Measurements from ENCODE around the gene STK31.
"Not testable (repeated sequence)": the region's sequence is repeated elsewhere in the genome, so short reads cannot be mapped to it uniquely, and the experiment has no call there.

Gene STK31

DNA sequence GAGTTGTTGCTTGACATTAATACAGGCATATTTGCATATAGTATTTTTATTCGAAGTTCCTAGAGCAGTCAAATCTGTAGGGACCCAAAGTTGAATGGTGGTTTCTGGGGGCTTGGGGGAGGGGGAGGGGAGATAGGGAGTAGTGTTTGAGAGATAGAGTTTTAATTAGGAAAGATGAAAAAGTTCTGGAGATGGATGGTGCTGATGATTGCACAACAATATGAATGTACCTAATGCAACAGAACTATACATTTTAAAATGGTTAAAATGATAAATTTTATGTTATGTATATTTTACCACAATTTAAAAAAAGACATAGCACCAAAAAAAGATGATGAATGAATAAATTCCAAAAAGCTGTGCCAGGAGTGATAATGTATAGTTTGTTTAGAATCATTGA is 41.8 kb downstream of the STK31 start:
- DNase-seq: no peak
- Mint-ChIP-seq H3K4me1 (no peaks in the 10 kb centered on the region), H3K27me3 (no peaks in the 10 kb centered on the region), H3K4me3 (no peak overlapping the region), H3K27ac (no peak overlapping the region), H3K9me3 (no peaks in the 10 kb centered on the region)
- ATAC-seq: no peak

DNA sequence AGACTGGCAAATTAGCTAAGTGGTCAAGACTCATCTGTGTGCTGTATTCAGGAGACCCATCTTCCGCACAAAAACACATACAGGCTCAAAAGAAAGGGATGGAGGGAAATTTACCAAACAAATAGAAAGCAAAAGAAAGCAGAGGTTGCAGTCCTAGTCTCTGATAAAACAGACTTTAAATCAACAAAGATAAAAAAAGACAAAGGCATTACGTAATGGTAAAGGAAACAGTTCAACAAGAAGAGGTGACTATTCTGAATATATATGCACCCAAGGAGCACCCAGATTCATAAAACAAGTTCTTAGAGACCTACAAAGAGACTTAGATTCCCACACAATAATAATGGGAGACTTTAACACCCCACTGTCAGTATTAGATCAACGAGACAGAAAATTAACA is 48.8 kb downstream of the STK31 start:
- not testable (repeated sequence) for H3K9me3 Mint-ChIP-seq, H3K4me3 Mint-ChIP-seq, H3K27me3 Mint-ChIP-seq, H3K4me1 Mint-ChIP-seq, H3K27ac Mint-ChIP-seq, DNase-seq, ATAC-seq

DNA sequence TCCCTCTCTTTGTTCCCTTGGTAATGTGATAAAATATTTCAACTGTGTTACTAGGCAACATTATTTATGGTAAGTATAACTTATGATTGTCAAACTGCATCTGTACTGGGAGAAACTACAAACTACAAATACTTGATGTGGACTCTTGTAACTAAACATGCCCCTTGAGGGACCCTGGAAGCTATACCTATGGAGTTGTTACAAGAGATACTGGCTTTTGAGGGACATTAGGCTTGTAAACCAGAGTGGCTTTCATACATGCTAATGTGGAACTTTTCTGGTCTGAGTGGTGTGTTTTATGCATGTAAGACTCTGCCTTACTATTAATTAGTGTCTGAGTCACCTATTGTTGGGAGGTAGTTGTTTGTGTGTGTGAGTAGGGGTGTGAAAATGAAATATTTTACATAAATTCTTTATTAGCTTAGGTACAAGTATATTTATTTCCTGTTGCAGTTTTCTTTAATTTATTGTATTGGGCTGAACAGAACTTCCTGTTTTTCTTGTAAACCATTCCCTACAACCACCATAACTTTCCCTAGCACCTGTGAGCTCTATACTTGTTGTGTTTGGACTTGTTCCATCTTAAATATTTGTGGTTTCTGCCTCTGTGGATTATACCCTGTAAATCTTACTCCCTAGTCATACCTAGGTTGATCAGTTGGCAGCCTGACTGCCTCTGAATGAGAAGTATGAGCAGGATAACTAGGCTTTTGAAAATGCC is 49.8 kb downstream of the STK31 start:
- no peak overlapping the region for H3K27ac Mint-ChIP-seq
- H3K27me3 Mint-ChIP-seq: no peaks in the 10 kb centered on the region
- DNase-seq (no peak), ATAC-seq (no peak)
- H3K4me3 Mint-ChIP-seq: no peak overlapping the region
- H3K9me3 Mint-ChIP-seq: no peaks in the 10 kb centered on the region
- no peaks in the 10 kb centered on the region for H3K4me1 Mint-ChIP-seq

DNA sequence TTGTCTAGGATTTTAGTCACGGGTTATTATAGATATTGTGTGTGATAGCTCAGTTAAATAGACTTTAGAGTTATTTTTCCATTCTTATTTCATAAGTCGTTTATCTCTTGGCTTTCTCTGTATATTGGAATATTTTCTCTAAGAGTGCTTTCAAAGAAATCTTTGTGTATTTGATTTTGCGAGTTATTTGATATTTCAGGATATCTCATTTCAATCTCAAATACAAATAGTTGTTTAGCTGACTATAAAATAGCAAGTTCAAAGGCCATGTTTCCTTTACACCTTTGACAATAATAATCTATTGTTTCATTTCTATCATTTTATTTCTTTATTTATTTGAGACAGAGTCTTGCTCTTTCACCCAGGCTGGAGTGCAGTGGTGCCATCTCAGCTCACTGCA is 55.9 kb downstream of the STK31 start:
- Mint-ChIP-seq H3K4me3 (no peak overlapping the region), H3K9me3 (no peaks in the 10 kb centered on the region), H3K27me3 (no peaks in the 10 kb centered on the region), H3K4me1 (no peaks in the 10 kb centered on the region), H3K27ac (peak overlapping the region; percentile 19 to 77)
- DNase-seq (no peak), ATAC-seq (no peak)

DNA sequence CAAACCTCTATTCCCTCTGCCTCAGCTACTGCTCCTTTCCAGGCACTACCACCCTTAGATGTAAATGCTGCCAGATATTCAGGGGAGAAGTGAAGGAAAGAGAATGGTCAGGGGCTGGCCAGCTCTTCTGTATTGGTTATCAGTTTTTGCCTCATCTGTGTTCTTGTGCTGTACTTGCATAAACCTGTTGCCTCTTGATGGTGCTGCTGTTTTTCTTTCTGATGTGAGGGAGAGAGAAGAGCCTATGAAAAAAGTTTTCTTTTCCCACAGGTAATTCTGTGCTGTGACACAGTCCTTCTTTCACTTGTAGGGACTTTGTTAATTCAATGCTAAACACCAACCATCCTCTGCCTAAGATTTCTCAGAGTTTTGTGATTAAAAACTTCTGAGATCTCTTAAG is 57.5 kb downstream of the STK31 start:
- ATAC-seq (no peak), DNase-seq (no peak)
- no peaks in the 10 kb centered on the region for H3K4me1 Mint-ChIP-seq
- no peaks in the 10 kb centered on the region for H3K27me3 Mint-ChIP-seq
- H3K9me3 Mint-ChIP-seq: no peaks in the 10 kb centered on the region
- H3K27ac Mint-ChIP-seq: no peak overlapping the region
- H3K4me3 Mint-ChIP-seq: no peak overlapping the region

DNA sequence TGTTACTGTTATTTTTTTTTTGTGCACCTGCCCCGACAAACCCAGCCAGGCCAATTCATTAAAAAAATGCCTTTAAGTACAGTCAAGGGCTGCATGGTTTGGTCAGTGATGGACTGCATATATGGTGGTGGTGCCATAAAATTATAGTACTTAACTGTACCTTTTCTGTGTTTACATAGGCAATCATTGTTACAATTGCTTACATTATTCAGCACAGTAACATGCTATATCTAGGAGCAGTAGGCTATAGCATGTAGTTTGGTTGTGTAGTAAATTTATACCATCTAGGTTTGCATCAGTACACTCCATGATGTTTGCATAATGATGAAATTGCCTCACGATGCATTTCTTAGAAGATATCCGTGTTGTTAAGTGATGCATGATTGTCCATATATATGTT is 58.0 kb downstream of the STK31 start:
- Mint-ChIP-seq H3K27ac (no peak overlapping the region), H3K27me3 (no peaks in the 10 kb centered on the region), H3K9me3 (no peaks in the 10 kb centered on the region), H3K4me3 (no peak overlapping the region), H3K4me1 (no peaks in the 10 kb centered on the region)
- DNase-seq (no peak), ATAC-seq (no peak)

DNA sequence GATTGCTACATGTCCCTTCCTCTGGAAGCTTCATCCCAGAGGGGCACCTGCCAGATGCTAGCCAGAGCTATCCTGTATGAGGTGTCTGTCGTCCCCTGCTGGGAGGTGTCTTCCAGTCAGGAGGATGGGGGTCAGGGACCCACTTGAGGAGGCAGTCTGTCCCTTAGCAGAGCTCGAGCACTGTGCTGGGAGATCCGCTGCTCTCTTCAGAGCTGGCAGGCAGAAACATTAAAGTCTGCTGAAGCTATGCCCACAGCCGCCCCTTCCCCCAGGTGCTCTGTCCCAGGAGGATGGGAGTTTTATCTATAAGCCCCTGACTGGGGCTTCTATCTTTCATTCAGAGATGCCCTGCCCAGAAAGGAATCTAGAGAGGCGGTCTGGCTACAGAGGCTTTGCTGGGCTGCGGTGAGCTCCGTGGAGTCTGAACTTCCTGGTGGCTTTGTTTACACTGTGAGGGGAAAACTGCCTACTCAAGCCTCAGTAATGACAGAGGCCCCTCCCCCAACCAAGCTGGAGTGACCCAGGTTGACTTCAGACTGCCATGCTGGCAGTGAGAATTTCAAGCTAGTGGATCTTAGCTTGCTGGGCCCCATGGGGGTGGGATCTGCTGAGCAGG is 69.3 kb downstream of the STK31 start:
- H3K9me3 Mint-ChIP-seq, H3K27me3 Mint-ChIP-seq: not testable (repeated sequence)

DNA sequence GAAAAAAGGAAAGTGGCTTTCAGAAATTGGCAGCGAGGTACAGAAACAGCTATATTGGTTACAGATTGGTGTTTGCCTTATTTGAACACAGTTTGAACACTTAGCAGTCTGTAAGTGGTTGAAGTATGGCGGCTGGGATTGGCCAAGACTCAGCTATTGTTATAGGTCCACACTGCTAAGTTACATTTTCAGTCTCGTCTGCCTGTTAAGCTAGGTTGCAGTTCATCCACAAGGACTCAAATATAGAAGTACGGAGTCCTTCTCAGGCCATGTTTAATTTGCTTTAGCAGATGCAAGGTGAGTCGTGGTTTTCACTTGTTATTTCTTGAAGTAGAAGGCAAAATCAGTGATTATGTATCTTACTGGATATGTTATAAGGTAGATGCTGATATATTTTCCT is 73.1 kb downstream of the STK31 start:
- H3K27ac Mint-ChIP-seq: no peak overlapping the region
- H3K27me3 Mint-ChIP-seq: no peaks in the 10 kb centered on the region
- no peaks in the 10 kb centered on the region for H3K9me3 Mint-ChIP-seq
- no peak for DNase-seq
- peaks cover 12% of the 10 kb centered on the region for H3K4me1 Mint-ChIP-seq
- no peak for ATAC-seq
- no peak overlapping the region for H3K4me3 Mint-ChIP-seq

More for the DNA sequence above, 69.3 kb downstream of the STK31 start:
- DNase-seq, H3K4me1 Mint-ChIP-seq, H3K4me3 Mint-ChIP-seq, H3K27ac Mint-ChIP-seq, ATAC-seq: not testable (repeated sequence)

DNA sequence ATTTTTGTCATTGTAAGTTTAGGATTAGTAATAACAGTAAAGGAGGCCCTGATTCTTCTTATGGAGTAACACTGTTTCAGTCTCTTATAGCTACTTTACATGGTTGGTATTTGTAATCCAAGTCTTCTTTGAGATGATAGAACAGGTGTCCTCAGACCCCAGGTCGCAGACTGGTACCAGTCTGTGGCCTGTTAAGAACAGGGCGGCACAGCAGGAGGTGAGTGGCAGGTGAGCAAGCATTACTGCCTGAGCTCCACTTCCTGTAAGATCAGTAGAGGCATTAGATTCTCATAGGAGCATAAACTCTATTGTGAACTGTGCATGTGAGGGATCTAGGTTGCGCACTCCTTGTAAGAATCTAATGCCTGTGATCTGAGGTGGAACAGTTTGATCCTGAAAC is 77.3 kb downstream of the STK31 start:
- no peaks in the 10 kb centered on the region for H3K27me3 Mint-ChIP-seq
- H3K27ac Mint-ChIP-seq: peak overlapping the region; percentile 2 to 54
- no peak for DNase-seq
- no peaks in the 10 kb centered on the region for H3K9me3 Mint-ChIP-seq
- H3K4me1 Mint-ChIP-seq: peaks cover 12% of the 10 kb centered on the region
- peak; percentile 52 for ATAC-seq
- H3K4me3 Mint-ChIP-seq: no peak overlapping the region

DNA sequence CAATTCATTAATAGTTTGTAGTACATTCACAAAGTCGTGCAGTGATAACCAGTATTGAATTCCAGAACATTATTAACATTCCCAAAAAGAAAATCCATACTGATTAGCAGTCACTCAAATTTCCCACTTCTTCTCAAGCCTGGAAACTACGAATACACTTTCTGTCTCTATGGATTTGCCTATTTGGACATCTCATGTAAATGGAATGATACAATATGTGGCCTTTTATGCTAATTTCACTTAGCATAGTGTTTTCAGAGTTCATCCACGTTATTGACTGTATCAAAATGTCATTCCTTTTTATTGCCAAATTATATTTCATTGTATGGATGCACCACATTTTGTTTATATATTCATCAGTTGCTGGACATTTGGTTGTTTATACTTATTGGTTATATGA is 78.8 kb downstream of the STK31 start:
- Mint-ChIP-seq H3K9me3 (peaks cover 4 to 6% of the 10 kb centered on the region in 2 donors), H3K4me1 (peaks cover 12% of the 10 kb centered on the region), H3K27me3 (no peaks in the 10 kb centered on the region), H3K4me3 (no peak overlapping the region), H3K27ac (no peak overlapping the region)
- ATAC-seq: no peak
- no peak for DNase-seq

DNA sequence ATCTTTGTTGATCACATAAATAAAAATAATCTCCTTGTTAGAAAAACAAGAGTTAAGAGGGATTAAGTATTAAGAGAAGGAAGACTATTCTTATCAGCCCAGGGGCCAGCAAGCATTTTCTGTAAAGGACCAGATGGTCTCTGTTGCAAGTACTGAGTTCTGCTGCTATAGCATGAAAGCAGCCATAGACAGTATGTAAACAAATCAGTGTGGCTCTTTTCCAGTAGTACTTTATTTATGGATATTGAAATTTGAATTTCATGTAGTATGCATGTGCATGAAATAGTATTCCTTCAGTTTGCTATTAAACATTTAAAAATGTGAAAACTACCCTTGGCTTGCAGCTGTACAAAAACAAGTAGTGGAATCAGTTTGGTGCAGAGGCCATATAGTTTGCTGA is 81.7 kb downstream of the STK31 start:
- ATAC-seq (no peak), DNase-seq (no peak)
- Mint-ChIP-seq H3K27ac (no peak overlapping the region), H3K9me3 (peaks cover 23 to 31% of the 10 kb centered on the region in 2 donors), H3K27me3 (peaks cover 8% of the 10 kb centered on the region), H3K4me1 (peaks cover 12% of the 10 kb centered on the region), H3K4me3 (no peak overlapping the region)

DNA sequence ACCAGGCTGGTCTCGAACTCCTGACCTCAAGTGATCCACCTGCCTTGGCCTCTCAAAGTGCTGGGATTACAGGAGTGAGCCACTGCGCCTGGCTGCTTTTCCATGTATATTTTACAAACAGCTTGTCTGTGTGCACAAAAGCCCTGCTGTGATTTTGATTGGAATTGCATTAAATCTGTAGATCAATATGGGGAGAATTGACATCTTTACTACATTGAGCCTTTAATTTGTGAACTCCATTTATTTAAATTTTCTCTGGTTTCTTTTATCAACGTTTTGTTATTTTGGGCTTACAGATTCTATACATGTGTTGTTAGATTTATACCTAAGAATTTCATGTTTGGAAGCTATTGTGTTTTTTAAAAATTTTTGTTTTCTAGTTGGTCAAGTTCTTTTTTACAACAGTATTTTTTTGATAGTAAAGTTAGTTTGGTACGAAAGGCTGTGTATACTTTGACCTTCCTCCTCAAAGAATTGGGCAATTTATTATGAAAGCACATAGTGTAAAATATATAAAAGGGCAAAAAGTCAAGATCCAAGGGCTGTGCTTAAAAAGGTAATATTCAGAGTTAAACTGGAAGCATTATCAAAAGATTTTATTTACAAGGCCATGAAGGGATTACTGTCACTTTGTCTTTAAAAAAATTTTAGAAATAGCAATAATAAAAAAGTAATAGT is 92.8 kb downstream of the STK31 start:
- H3K27ac Mint-ChIP-seq: no peak overlapping the region
- H3K27me3 Mint-ChIP-seq: peaks cover 9% of the 10 kb centered on the region
- DNase-seq (no peak), ATAC-seq (no peak)
- no peak overlapping the region for H3K4me3 Mint-ChIP-seq
- H3K4me1 Mint-ChIP-seq: no peaks in the 10 kb centered on the region
- no peaks in the 10 kb centered on the region for H3K9me3 Mint-ChIP-seq

DNA sequence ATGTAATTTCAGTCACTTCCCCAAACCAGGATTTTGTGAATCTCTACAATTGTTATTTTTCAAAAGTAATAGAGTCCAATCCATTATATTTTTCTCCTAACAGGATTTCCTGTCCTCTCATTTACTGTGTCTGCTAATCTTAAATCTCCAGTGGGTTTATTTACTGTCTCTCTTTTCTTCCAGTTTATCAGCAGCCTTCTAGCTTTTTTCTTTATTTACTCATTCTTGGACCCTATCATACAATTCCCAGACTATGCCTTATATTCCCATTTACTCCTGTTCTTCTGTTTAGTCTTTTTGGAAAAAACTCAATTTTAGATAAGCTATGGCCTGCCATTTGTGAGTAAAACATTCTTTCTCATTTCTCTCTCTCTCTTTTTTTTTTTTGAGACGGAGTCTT is 94.7 kb downstream of the STK31 start:
- Mint-ChIP-seq H3K4me1 (no peaks in the 10 kb centered on the region), H3K9me3 (peaks cover 3 to 14% of the 10 kb centered on the region in 2 donors), H3K4me3 (no peak overlapping the region), H3K27me3 (peaks cover 21% of the 10 kb centered on the region), H3K27ac (no peak overlapping the region)
- DNase-seq (no peak), ATAC-seq (no peak)

DNA sequence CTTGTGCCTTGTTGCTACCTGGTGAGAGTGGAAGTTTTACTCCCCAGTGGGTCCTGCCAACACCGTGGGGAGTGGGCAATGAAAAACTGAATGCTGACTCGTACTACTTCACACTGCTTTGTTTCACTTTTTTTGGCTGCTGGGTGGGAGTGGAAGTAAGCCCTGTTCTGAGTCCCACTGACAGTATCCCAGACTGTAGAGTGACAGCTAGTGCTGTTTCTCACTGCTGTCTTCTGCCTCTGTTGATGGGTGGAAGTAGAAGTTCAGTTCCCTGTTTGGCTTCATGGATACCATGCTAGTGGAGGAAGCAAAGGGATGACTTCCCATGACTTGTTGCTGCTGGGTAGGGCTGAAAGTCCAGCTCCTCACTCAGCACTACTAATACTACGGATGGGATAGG is 98.4 kb downstream of the STK31 start:
- Mint-ChIP-seq H3K4me3 (no peak overlapping the region), H3K27ac (no peak overlapping the region), H3K27me3 (peaks cover 13% of the 10 kb centered on the region), H3K4me1 (no peaks in the 10 kb centered on the region), H3K9me3 (peaks cover 20 to 33% of the 10 kb centered on the region in 2 donors)
- ATAC-seq (no peak), DNase-seq (no peak)

DNA sequence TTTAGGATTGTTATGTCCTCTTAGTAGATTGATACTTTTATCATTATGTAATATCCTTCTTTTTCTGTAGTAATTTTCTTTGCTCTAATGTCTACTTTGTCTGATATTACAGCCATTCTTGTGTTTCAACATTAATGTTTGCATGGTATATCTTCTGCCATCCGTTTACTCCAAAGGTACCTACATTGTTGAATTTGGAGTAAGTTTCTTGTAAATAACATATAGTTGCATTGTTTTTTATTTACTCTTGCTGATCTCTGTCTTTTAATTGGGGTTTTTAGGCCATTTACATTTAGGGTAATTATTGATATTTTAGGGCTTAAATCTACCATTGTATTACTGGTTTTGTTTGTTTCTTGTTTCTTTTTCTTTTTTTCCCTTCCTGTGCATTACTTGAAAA is 100.1 kb downstream of the STK31 start:
- peaks cover 13% of the 10 kb centered on the region for H3K27me3 Mint-ChIP-seq
- no peak overlapping the region for H3K27ac Mint-ChIP-seq
- H3K9me3 Mint-ChIP-seq: peaks cover 20 to 33% of the 10 kb centered on the region in 2 donors
- ATAC-seq (no peak), DNase-seq (no peak)
- no peak overlapping the region for H3K4me3 Mint-ChIP-seq
- no peaks in the 10 kb centered on the region for H3K4me1 Mint-ChIP-seq

DNA sequence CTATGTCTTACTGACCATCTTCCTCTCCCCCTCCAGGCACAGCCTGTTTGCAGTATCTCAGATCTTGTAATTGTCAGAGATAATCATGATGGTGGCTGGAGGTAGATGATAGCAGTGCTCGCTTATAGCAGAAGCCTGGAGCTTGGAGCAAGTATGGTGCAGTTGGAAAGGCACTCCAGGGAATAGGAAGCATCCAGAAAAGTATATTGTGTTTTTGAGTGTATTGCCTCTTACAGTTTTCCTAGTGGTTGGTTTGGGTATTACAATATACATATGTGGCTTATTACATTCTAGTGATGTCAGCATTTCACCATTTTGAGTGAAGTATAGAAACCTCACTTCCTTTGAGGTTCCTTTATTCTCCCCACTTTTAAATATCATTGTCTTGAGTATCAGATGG is 101.5 kb downstream of the STK31 start:
- no peak overlapping the region for H3K27ac Mint-ChIP-seq
- H3K4me3 Mint-ChIP-seq: no peak overlapping the region
- H3K9me3 Mint-ChIP-seq: peaks cover 20 to 33% of the 10 kb centered on the region in 2 donors
- H3K27me3 Mint-ChIP-seq: peaks cover 13% of the 10 kb centered on the region
- DNase-seq (peak in 1 of 2 donors; percentile 1), ATAC-seq (no peak)
- H3K4me1 Mint-ChIP-seq: no peaks in the 10 kb centered on the region

Data from stimulated activated naive CD8-positive, alpha-beta T cell treated with anti-CD3 and anti-CD28 coated beads, Interleukin-15, amount 100 ng/mL, for 72 hours (primary cell).